GM21825 (cell line): ENCODE measurements around the gene SCYGR8.
"Not testable (repeated sequence)": the region's sequence is repeated elsewhere in the genome, so short reads cannot be mapped to it uniquely, and the experiment has no call there.

ENCODE experiments used
- ATAC-seq: cut with Tn5 transposase; IDR thresholded peaks from one replicate; pipeline ENCODE4 v1.9.1; 2021; ENCODE audit warnings: mild to moderate bottlenecking, moderate library complexity; ENCODE audit not compliant: unreplicated experiment

Gene SCYGR8, protein sequence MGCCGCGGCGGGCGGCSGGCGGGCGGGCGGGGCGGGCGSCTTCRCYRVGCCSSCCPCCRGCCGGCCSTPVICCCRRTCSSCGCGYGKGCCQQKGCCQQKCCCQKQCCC

DNA sequence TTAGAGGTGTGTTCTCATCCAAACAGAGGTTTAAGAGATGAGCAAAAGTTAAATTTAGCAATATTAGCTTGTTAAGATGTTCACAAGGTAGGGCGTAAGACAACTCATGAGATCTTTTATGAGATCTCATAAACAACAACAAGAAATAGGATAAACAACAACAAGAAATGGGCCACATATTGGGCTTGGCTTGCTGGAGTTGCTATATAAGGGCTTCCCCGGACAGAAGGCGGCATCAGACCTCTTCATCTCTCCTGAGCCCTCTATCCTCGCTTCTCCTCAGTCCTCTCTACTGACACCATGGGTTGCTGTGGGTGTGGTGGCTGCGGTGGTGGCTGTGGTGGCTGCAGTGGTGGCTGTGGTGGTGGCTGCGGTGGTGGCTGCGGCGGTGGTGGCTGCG, at the start of gene SCYGR8:
SCYGR8 (plus strand) TSS at position 301 of the 400 bp plus-strand sequence; CDS start at position 301, 0 bp downstream.
- no peak for ATAC-seq

DNA sequence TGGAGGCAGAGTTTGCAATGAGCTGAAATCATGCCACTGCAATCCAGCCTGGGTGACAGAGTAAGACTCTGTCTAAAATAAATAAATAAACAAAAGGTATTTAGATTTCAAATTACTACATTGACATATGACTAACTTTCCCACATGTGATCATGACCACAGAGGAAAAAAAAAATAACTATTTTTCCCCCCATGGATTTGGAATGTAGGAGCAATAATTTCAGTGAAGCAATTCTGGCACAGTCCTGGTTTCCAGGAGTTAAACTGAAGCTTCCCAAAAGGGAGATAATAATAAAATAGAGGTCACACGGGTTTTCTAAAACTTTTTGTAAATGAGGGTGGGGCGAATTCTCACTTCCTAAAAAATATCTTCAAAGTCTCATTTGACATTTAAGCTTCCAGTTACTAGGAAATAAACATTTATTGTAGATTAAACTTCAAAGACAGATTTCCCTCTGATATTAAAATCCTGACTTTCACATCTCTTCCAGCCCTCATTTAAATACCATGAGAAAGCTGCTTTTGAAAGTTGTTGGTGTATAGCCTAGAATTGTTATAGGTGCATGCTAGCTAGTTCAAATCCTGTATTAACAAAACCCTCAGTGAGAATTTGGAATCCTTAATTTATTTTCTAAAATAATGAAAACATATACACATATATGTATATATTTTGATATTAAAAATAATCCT, 48.6 kb upstream of the SCYGR8 start:
- no peak for ATAC-seq

DNA sequence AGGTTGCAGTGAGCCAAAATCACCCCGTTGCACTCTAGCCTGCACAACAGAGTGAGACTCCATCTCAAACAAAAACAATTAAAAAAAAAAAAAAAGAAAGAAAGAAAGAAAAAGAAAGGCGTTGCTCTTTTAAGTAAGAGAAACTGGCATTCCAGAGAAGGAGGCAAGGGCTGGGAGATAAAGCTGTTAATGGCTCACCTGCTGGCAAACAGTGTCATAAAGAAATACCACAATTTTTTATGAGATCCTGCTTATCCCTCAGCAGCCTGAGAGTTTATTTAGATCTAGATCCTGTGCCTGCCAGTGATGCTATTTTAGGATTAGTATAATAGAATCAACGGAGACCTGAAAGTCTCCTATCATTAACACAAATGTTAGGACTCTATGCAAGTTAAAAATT, 44.1 kb upstream of the SCYGR8 start:
- ATAC-seq, result no peak

DNA sequence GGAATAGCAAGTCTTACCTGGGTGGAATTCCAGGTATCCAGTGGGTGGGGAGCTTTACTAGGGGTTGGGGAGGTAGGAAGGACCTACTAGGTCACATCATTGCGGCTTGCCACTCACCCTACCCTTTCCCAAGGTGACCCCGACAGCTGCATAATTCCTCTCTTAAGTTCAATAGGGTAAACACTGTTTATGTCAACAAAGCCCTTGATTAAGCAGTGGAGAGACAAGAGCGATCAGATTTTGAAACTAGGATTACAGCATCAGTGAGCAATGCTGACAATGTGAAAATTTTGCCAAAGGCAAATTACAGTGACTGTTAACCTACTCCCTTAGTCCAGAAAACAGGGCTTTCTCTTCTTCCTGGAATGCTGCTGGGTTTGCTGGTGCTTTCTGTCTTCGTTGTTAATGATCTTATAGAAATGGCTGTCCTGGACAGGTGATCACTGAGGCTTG, 42.4 kb upstream of the SCYGR8 start:
- ATAC-seq, result no peak

GRCh38 chr2:227703961-227704360, 41.7 kb upstream of the SCYGR8 start:
- ATAC-seq, result no peak

DNA sequence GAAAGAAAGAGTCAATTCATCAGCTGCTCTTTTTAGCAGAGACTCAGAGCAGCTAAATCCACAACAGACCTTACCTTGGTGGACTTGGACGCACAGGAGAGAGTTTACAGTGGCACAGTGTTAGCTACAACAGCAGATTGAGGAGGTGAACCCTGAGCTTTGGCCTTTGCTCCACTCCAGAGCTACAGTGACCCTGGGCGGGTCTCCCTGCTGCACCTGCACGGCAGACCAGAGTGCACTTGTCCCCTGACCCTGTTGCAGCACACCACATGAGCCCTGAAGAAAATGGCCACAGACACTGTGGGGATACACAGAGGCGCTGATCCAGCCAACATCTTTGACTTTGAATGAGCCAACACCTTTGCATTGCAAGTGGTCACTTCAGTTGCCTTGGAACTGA, 38.8 kb upstream of the SCYGR8 start:
- no peak for ATAC-seq

DNA sequence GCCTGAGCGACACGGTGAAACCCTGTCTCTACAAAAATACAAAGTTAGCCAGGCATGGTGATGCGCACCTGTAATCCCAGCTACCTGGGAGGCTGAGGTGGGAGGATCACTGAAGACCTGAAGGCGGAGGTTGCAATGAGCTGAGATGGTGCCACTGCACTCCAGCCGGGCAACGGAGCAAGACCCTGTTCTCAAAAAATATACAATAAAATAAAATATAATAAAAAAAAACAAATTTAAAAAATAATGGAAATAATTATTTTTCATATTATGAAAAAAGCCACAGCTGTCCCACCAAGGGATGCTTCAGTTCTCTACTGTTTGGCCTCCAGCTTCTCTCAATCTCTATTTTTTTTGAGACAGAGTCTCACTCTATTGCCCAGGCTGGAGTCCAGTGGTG, 38.3 kb upstream of the SCYGR8 start:
- ATAC-seq, result no peak

- ATAC-seq, result no peak
Measured at GRCh38 chr2:227710986-227711385, 34.7 kb upstream of the SCYGR8 start.

DNA sequence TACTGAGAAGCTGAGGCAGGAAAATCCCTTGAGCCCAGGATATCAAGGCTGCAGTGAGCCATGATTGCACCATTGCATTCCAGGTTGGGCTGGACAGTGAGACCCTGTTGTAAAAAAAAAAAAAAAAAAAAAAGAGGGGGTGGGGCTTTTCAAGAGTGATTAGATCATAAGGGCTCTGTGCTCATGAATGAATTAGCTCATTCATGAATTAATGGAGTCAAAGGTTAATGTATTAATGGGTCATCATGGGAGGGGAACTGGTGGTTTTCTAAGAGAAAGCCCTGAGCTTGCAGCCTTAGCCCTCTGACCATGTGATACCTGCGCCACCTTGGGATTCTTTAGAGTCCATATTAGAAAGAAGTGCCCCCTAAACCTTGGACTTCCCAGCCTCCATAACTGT, 32.4 kb upstream of the SCYGR8 start:
- no peak for ATAC-seq

DNA sequence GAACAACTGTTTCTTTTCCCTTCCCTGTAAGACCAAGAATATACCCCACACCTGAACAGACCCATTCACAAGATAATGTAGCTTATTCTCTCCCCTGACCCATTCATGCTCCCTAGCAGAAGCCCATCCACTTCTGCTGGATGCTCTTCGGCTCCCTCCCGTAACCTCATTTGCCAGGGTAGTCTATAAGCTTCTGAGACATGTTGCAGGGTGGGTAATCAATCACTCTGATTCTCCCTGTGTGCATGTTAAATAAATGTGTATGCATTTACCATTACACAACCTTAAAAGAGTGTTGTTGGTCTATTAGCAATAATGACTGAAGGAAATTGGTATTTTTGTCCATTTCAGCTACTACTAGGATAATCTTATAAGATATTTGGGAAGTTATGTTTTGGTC, 29.2 kb upstream of the SCYGR8 start:
- ATAC-seq, result no peak

DNA sequence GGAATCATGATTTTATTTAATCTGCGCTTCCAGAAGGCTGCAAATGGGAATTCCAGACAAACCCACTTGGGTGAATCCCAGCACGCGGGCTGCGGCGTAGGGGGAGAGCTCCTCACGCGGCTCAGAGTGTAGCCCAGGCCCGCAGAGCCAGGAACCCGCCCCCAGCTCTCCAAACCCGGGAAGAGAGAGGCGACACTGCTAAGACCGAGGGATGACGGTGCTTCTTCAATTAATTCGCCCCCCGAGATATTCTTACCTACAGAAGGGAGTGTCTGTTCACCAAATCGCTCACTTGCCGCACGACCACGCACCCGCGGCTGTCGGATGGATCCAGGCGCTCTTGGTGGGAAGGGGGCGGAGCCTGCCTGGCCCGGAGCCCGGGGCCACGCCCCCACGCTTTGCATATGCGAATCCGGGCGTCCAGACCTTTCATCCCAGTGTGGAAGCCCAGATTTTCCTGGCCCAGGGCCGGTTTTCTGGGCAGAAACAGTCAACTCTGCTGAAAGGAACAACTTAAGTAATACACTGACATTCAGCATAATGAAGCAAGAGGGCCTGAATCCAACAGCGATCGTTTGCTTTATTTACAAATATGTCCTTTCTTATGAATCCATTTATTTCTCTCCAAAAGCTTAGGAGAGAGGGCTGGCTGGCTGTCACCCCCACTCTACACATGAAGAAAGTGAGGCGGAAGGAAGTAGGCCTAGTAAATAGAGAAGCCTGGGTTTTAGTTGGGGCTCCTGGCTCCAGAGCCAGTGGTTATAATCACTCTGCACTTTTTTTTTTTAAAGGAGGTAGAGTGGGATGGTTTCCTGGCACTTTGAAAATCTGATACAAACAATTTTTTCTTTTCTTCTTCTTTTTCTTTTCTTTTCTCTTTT, 27.8 kb upstream of the SCYGR8 start, which contains the start of gene SLC19A3:
SLC19A3 (minus strand) TSS at position 342 of the 881 bp plus-strand sequence. CDS start 15,710 bp downstream, outside the sequence.
- no peak for ATAC-seq

GRCh38 chr2:227719641-227720040, 26.1 kb upstream of the SCYGR8 start:
- ATAC-seq, result no peak

- no peak for ATAC-seq
Measured at GRCh38 chr2:227720680-227721079, 25.0 kb upstream of the SCYGR8 start.

DNA sequence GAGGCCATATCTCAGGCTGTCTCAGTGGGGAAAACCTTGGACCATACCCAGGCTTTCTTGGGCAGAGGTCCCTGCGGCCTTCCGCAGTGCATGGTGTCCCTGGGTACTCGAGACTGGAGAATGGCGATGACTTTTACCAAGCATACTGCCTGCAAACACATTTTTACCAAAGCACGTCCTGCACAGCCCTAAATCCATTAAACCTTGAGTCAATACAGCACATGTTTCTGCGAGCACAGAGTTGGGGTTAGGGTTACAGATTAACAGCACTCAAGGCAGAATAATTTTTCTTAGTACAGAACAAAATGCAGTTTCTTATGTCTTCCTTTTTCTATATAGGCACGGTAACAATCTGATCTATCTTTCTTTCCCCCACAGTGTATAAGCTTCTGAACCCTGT, 22.9 kb upstream of the SCYGR8 start:
- not testable (repeated sequence) for ATAC-seq

- ATAC-seq, result no peak
Measured at GRCh38 chr2:227724394-227725039, 21.2 kb upstream of the SCYGR8 start, which contains the start of gene SCYGR6. Gene SCYGR6 (minus strand): TSS chr2:227724757. CDS start chr2:227724757, 0 bp downstream.

DNA sequence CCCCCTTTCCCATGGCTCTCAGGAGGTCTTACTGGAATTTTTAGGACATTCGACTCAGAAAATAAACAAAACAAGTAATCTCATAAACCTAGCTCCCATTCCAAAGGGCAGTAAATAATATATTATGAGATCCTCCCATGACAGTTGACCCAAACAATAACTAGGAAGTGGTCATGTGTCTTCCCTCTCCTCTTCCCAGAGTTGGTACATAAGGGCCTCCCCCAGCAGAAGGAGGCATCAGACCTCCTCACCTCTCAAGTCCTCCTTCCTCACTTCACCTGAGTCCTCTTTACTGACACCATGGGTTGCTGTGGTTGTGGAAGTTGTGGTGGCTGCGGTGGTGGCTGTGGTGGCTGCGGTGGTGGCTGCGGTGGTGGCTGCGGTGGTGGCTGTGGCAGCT, 17.7 kb upstream of the SCYGR8 start, which contains the start of gene SCYGR7:
SCYGR7 (plus strand) TSS at position 301 of the 400 bp plus-strand sequence; CDS start at position 301, 0 bp downstream.
- no peak for ATAC-seq

GRCh38 chr2:227739351-227739750, 6.3 kb upstream of the SCYGR8 start:
- ATAC-seq, result no peak

- ATAC-seq, result not testable (repeated sequence)
Measured at GRCh38 chr2:227740705-227741104, 5.0 kb upstream of the SCYGR8 start.

DNA sequence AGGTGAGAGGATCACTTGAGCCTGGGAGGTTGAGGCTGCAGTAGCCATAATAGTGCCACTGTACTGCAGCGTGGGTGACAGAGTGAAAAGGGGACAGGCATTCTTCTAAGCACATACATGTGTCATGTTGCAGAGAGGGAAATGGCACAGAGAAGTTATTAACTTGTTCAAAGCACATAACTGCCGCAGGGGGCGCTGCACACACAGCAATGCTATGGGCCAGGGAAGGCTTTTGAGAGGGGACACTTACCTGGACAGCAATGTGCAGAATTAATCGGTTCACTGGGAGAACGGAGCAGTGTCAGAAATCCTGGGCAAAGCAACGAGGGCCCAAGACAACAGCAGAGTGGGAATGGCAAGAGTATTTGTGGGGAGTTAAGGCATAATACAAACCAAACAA, 2.4 kb downstream of the SCYGR8 start:
- ATAC-seq, result no peak

DNA sequence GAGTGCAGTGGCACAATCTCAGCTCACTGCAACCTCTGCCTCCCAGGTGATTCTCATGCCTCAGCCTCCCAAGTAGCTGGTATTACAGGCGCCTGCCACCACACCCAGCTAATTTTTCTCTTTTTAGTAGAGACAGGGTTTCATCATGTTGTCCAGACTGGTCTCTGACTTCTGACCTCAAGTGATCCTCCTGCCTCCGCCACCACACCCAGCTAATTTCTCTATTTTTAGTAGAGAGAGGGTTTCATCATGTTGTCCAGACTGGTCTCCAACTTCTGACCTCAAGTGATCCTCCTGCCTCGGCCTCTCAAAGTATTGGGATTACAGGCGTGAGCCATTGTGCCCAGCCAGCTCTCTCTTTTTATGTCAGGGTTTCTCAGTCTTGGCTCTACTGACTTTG, 10.6 kb downstream of the SCYGR8 start:
- not testable (repeated sequence) for ATAC-seq
